Neural progenitor cell (in vitro differentiated cells): ENCODE data around the gene SERPIND1. TPM values are rescaled to one million over a fixed set of nuclear protein-coding genes. Genes with fewer than 3 reads are reported as not detected.

ENCODE experiments used
- DNase-seq: peaks from one replicate; pipeline ENCODE4 v3.0.0-alpha.2; 2016; ENCODE audit warnings: low spot score
- H2AFZ ChIP-seq: fragments of 200-600 bp; sonication (generic); replicated peaks from 2 replicates; pipeline ENCODE4 v1.6.1; 2016; ENCODE audit warnings: antibody characterized with exemption
- H3F3A ChIP-seq: fragments of 200-600 bp; sonication (generic); 2 replicates; pipeline ENCODE4 v1.6.1; 2016; ENCODE audit warnings: antibody characterized with exemption, low read depth
- H3K27ac ChIP-seq: fragments of 200-600 bp; sonication (generic); 2 replicates; pipeline ENCODE4 v1.5.1; 2016; ENCODE audit warnings: mild to moderate bottlenecking
- H3K27me3 ChIP-seq: fragments of 200-600 bp; sonication (generic); 2 replicates; pipeline ENCODE4 v1.6.1; 2016; ENCODE audit warnings: mild to moderate bottlenecking, moderate library complexity
- H3K36me3 ChIP-seq: fragments of 200-600 bp; sonication (generic); 2 replicates; pipeline ENCODE4 v1.5.1; 2016
- H3K4me1 ChIP-seq: fragments of 200-600 bp; sonication (generic); 2 replicates; pipeline ENCODE4 v1.6.1; 2016; ENCODE audit warnings: mixed run types
- H3K4me2 ChIP-seq: fragments of 200-600 bp; sonication (generic); 2 replicates; pipeline ENCODE4 v1.6.1; 2016
- H3K4me3 ChIP-seq: fragments of 200-600 bp; sonication (generic); 2 replicates; pipeline ENCODE4 v1.5.1; 2016
- H3K79me2 ChIP-seq: fragments of 200-600 bp; sonication (generic); 2 replicates; pipeline ENCODE4 v1.6.1; 2016; ENCODE audit warnings: low read depth
- H3K9ac ChIP-seq: fragments of 200-600 bp; sonication (generic); 2 replicates; pipeline ENCODE4 v1.6.1; 2016
- H3K9me3 ChIP-seq: fragments of 200-600 bp; sonication (generic); 2 replicates; pipeline ENCODE4 v1.5.1; 2016; ENCODE audit warnings: low read depth
- H4K20me1 ChIP-seq: fragments of 200-600 bp; sonication (generic); 2 replicates; pipeline ENCODE4 v1.6.1; 2016; ENCODE audit warnings: low read depth
- H3K27ac Mint-ChIP-seq: 3 replicates; pipeline ENCODE4 v1.8.0; 2021; ENCODE audit warnings: mixed read lengths
- H3K27me3 Mint-ChIP-seq: 2 replicates; pipeline ENCODE4 v1.8.0; 2022; ENCODE audit warnings: low read depth, mild to moderate bottlenecking, inconsistent platforms, moderate library complexity, mixed read lengths; ENCODE audit not compliant: insufficient read depth
- H3K36me3 Mint-ChIP-seq: 3 replicates; pipeline ENCODE4 v1.8.0; 2021; ENCODE audit warnings: mixed read lengths
- H3K4me1 Mint-ChIP-seq: 3 replicates; pipeline ENCODE4 v1.8.0; 2021; ENCODE audit warnings: mixed read lengths
- H3K4me3 Mint-ChIP-seq: 3 replicates; pipeline ENCODE4 v1.8.0; 2021; ENCODE audit warnings: mild to moderate bottlenecking, moderate library complexity, mixed read lengths
- H3K9me3 Mint-ChIP-seq: 3 replicates; pipeline ENCODE4 v1.8.0; 2020; ENCODE audit warnings: mixed read lengths
- CTCF ChIP-seq: fragments of 200-600 bp; sonication (generic); IDR thresholded peaks from 2 replicates; pipeline ENCODE4 v1.5.1; 2017; ENCODE audit warnings: antibody characterized with exemption, mild to moderate bottlenecking
- EZH2 ChIP-seq: fragments of 200-600 bp; sonication (generic); IDR thresholded peaks from 2 replicates; pipeline ENCODE4 v1.6.1; 2017; ENCODE audit warnings: antibody characterized with exemption, mild to moderate bottlenecking, moderate library complexity
- EZH2phosphoT487 ChIP-seq: fragments of 200-600 bp; sonication (generic); IDR thresholded peaks from 2 replicates; pipeline ENCODE4 v1.6.1; 2017; ENCODE audit warnings: antibody characterized with exemption
- total RNA-seq: library from RNA; depleted of rRNA; stranded (reverse); fragments of >200 nt; gene quantifications from 2 replicates; pipeline ENCODE4 v1.2.3, GENCODE V29; 2015; ENCODE audit warnings: low replicate concordance

Gene SERPIND1
- total RNA-seq, 1 donor from 2014 or later, result not detected

- Mint-ChIP-seq H3K36me3 (peaks cover 8% of the 10 kb centered on the region), H3K27me3 (peaks cover 2% of the 10 kb centered on the region), H3K9me3 (no peaks in the 10 kb centered on the region), H3K27ac (no peak overlapping the region), H3K4me3 (no peak overlapping the region), H3K4me1 (no peaks in the 10 kb centered on the region)
- H2AFZ ChIP-seq, result no peak overlapping the region
- H3K9me3 ChIP-seq, result no peaks in the 10 kb centered on the region
- H3K27me3 ChIP-seq, result no peaks in the 10 kb centered on the region
- no peaks in the 10 kb centered on the region for H3K36me3 ChIP-seq
- no peaks in the 10 kb centered on the region for H3K79me2 ChIP-seq
- no peak overlapping the region for H3K9ac ChIP-seq
- no peak for DNase-seq
- H3K4me3 ChIP-seq, result no peak overlapping the region
- no peaks in the 10 kb centered on the region for H3F3A ChIP-seq
- no peaks in the 10 kb centered on the region for H4K20me1 ChIP-seq
- no peak overlapping the region for H3K27ac ChIP-seq
- no peak overlapping the region for H3K4me2 ChIP-seq
- TF ChIP-seq EZH2phosphoT487 (no peak), EZH2 (no peak), CTCF (no peak)
- no peaks in the 10 kb centered on the region for H3K4me1 ChIP-seq
Measured at GRCh38 chr22:20781272-20781990, 7.5 kb downstream of the SERPIND1 start.

- Histone ChIP-seq H3K4me2 (no peak overlapping the region), H3F3A (no peaks in the 10 kb centered on the region), H3K9me3 (no peaks in the 10 kb centered on the region), H3K36me3 (no peaks in the 10 kb centered on the region), H3K4me1 (no peaks in the 10 kb centered on the region), H2AFZ (no peak overlapping the region), H3K4me3 (no peak overlapping the region), H3K79me2 (no peaks in the 10 kb centered on the region), H3K27ac (no peak overlapping the region), H4K20me1 (no peaks in the 10 kb centered on the region), H3K9ac (no peak overlapping the region), H3K27me3 (no peaks in the 10 kb centered on the region)
- H3K27ac Mint-ChIP-seq, result no peak overlapping the region
- no peaks in the 10 kb centered on the region for H3K4me1 Mint-ChIP-seq
- H3K36me3 Mint-ChIP-seq, result peaks cover 8% of the 10 kb centered on the region
- TF ChIP-seq EZH2phosphoT487 (no peak), EZH2 (no peak), CTCF (no peak)
- H3K9me3 Mint-ChIP-seq, result no peaks in the 10 kb centered on the region
- no peak overlapping the region for H3K4me3 Mint-ChIP-seq
- H3K27me3 Mint-ChIP-seq, result peaks cover 2% of the 10 kb centered on the region
- DNase-seq, result no peak
Measured at GRCh38 chr22:20782083-20782482, 8.2 kb downstream of the SERPIND1 start.

- H3K36me3 Mint-ChIP-seq, result peaks cover 8% of the 10 kb centered on the region
- no peaks in the 10 kb centered on the region for H3K4me1 ChIP-seq
- no peak for TF ChIP-seq CTCF
- TF ChIP-seq EZH2phosphoT487, result no peak
- no peak for TF ChIP-seq EZH2
- no peaks in the 10 kb centered on the region for H3K9me3 ChIP-seq
- H3K9ac ChIP-seq, result no peak overlapping the region
- no peak overlapping the region for H3K4me3 Mint-ChIP-seq
- H3K4me1 Mint-ChIP-seq, result no peaks in the 10 kb centered on the region
- H3K79me2 ChIP-seq, result no peaks in the 10 kb centered on the region
- no peak overlapping the region for H3K27ac Mint-ChIP-seq
- H3K27me3 ChIP-seq, result no peaks in the 10 kb centered on the region
- no peak overlapping the region for H3K4me3 ChIP-seq
- H3K9me3 Mint-ChIP-seq, result no peaks in the 10 kb centered on the region
- H3K27me3 Mint-ChIP-seq, result peaks cover 2% of the 10 kb centered on the region
- H3F3A ChIP-seq, result no peaks in the 10 kb centered on the region
- H3K27ac ChIP-seq, result no peak overlapping the region
- no peaks in the 10 kb centered on the region for H3K36me3 ChIP-seq
- H2AFZ ChIP-seq, result no peak overlapping the region
- H4K20me1 ChIP-seq, result no peaks in the 10 kb centered on the region
- H3K4me2 ChIP-seq, result no peak overlapping the region
- no peak for DNase-seq
Measured at GRCh38 chr22:20782596-20783299, 8.8 kb downstream of the SERPIND1 start.
